Ascending aorta (tissue), 2 donors: Measurements from ENCODE around the gene CIAO3. TPM values are rescaled to one million over a fixed set of nuclear protein-coding genes. Genes with fewer than 3 reads are reported as not detected.

Experiments used
- DNase-seq, 2 donors: peaks; one replicate each; pipeline ENCODE4 v3.0.0-alpha.2; 2019; ENCODE audit warnings: low spot score in 2 of 2
- H3K27ac ChIP-seq, 2 donors: fragments of 200-600 bp; sonication (generic); one replicate each; pipeline ENCODE4 v1.5.1; 2016 to 2017; ENCODE audit warnings: mild to moderate bottlenecking in 1 of 2
- H3K27me3 ChIP-seq: fragments of 200-600 bp; sonication (generic); one replicate; pipeline ENCODE4 v1.5.1; 2017
- H3K36me3 ChIP-seq, 2 donors: fragments of 200-600 bp; sonication (generic); one replicate each; pipeline ENCODE4 v1.5.1; 2016
- H3K4me1 ChIP-seq, 2 donors: fragments of 200-600 bp; sonication (generic); one replicate each; pipeline ENCODE4 v1.5.1; 2016 to 2017; ENCODE audit warnings: mild to moderate bottlenecking in 1 of 2
- H3K4me3 ChIP-seq, 2 donors: fragments of 200-600 bp; sonication (generic); one replicate each; pipeline ENCODE4 v1.5.1; 2016 to 2017; ENCODE audit warnings: mild to moderate bottlenecking in 1 of 2
- H3K9me3 ChIP-seq, 2 donors: fragments of 200-600 bp; sonication (generic); one replicate each; pipeline ENCODE4 v1.5.1; 2016
- CTCF ChIP-seq, 3 experiments: fragments of 200-600 bp in 2 of 3; fragments of 450-650 bp in 1 of 3; sonication (generic) in 2 of 3; IDR thresholded peaks; one replicate each; pipeline ENCODE4 v1.5.1; 2016 to 2019; ENCODE audit warnings: antibody characterized with exemption in 3 of 3, mild to moderate bottlenecking in 1 of 3, moderate library complexity in 1 of 3
- intact Hi-C: fragments of 100-400 bp; cut with DNase I; formaldehyde crosslinking; loops from one replicate; pipeline ENCODE4 v1.15.1; 2023
- total RNA-seq: library from RNA; depleted of rRNA; stranded (reverse); fragments of >200 nt; gene quantifications from one replicate; pipeline ENCODE4 v1.1.0, GENCODE V29; 2016

CIAO3 gene
- total RNA-seq, 1 donor from 2014 or later = 103 TPM

GRCh38 chr16:782766-783403, 42.1 kb upstream of the CIAO3 start:
- H3K27me3 ChIP-seq = no peaks in the 10 kb centered on the region
- no peak for TF ChIP-seq CTCF (IDR thresholded peaks at IDR 0.05)
- intact Hi-C loops = loop anchor here (10.0 kb wide), 1 partner anchor 272 kb away; no protein-coding TSS in a partner anchor
- H3K9me3 ChIP-seq = no peaks in the 10 kb centered on the region
- no peak overlapping the region for H3K27ac ChIP-seq
- H3K36me3 ChIP-seq = peaks cover 0 to 9% of the 10 kb centered on the region in 2 donors
- no peak overlapping the region for H3K4me3 ChIP-seq
- H3K4me1 ChIP-seq = peaks cover 0 to 10% of the 10 kb centered on the region in 2 donors
- DNase-seq = no peak

- Histone ChIP-seq H3K9me3 (no peaks in the 10 kb centered on the region), H3K36me3 (peaks cover 0 to 9% of the 10 kb centered on the region in 2 donors), H3K27me3 (no peaks in the 10 kb centered on the region), H3K27ac (no peak overlapping the region), H3K4me1 (peaks cover 0 to 3% of the 10 kb centered on the region in 2 donors), H3K4me3 (no peak overlapping the region)
- intact Hi-C loops = loop anchor here (10.0 kb wide), 1 partner anchor 273 kb away; no protein-coding TSS in a partner anchor
- no peak for TF ChIP-seq CTCF (IDR thresholded peaks at IDR 0.05)
- DNase-seq = no peak
Measured at GRCh38 chr16:782258-782657, 41.5 kb upstream of the CIAO3 start.

- no peaks in the 10 kb centered on the region for H3K27me3 ChIP-seq
- intact Hi-C loops = loop anchor here (10.0 kb wide), 1 partner anchor 273 kb away; no protein-coding TSS in a partner anchor
Measured at GRCh38 chr16:781346-782010, 40.7 kb upstream of the CIAO3 start.

GRCh38 chr16:780296-780695, 39.5 kb upstream of the CIAO3 start:
- Histone ChIP-seq H3K36me3 (no peaks in the 10 kb centered on the region), H3K27ac (no peak overlapping the region), H3K4me3 (no peak overlapping the region), H3K9me3 (no peaks in the 10 kb centered on the region), H3K27me3 (no peaks in the 10 kb centered on the region), H3K4me1 (no peaks in the 10 kb centered on the region)
- DNase-seq = no peak
- no peak for TF ChIP-seq CTCF (IDR thresholded peaks at IDR 0.05)
- intact Hi-C loops = loop anchor here (10.0 kb wide), 1 partner anchor 275 kb away; no protein-coding TSS in a partner anchor

More at GRCh38 chr16:781346-782010, 40.7 kb upstream of the CIAO3 start:
- H3K4me3 ChIP-seq = no peak overlapping the region
- H3K27ac ChIP-seq = no peak overlapping the region
- peaks cover 0 to 8% of the 10 kb centered on the region in 2 donors for H3K36me3 ChIP-seq
- H3K9me3 ChIP-seq = no peaks in the 10 kb centered on the region
- H3K4me1 ChIP-seq = no peaks in the 10 kb centered on the region
- TF ChIP-seq CTCF (IDR thresholded peaks at IDR 0.05) = no peak
- DNase-seq = no peak

- H3K27ac ChIP-seq = no peak overlapping the region
- H3K9me3 ChIP-seq = no peaks in the 10 kb centered on the region
- no peak overlapping the region for H3K4me3 ChIP-seq
- H3K4me1 ChIP-seq = no peaks in the 10 kb centered on the region
- no peaks in the 10 kb centered on the region for H3K27me3 ChIP-seq
- intact Hi-C loops = no loop called here
- no peaks in the 10 kb centered on the region for H3K36me3 ChIP-seq
- TF ChIP-seq CTCF (IDR thresholded peaks at IDR 0.05) = no peak
- DNase-seq = no peak
Measured at GRCh38 chr16:779561-779960, 38.8 kb upstream of the CIAO3 start.
